PC-3 (cell line): Measurements from ENCODE around the gene PITPNM2. TPM values are rescaled to one million over a fixed set of nuclear protein-coding genes. Genes with fewer than 3 reads are reported as not detected.

Source experiments
- ATAC-seq: fragments of 200-7000 bp; cut with Tn5 transposase; 2 replicates; pipeline ENCODE4 v1.9.1; 2020; ENCODE audit warnings: mild to moderate bottlenecking, moderate library complexity
- BruUV-seq: library from RNA; stranded (reverse); fragments of 400-500 nt; replicated peaks from 2 replicates; lab custom pipeline; 2021; lab: Mats Ljungman, UMichigan
- CTCF ChIA-PET: fragments of 300-600 bp; sonication (Branson Sonifier 250); formaldehyde crosslinking; loops from one replicate; lab custom pipeline; 2022; ENCODE audit warnings: antibody characterized with exemption; lab: Charles Lee
- POLR2A ChIA-PET: fragments of 300-600 bp; sonication (Branson Sonifier 250); formaldehyde crosslinking; loops from one replicate; lab custom pipeline; 2022; ENCODE audit warnings: antibody characterized with exemption; ENCODE audit not compliant: unreplicated experiment; lab: Charles Lee
- DNase-seq: peaks from one replicate; pipeline ENCODE4 v3.0.0-alpha.2; 2015
- H2AFZ ChIP-seq: fragments of 300-600 bp; sonication (generic); 2 replicates; pipeline ENCODE4 v1.6.0; 2016; ENCODE audit warnings: antibody characterized with exemption, low read length
- H3F3A ChIP-seq: fragments of 300-600 bp; sonication (generic); one replicate; pipeline ENCODE4 v1.6.0; 2017; ENCODE audit warnings: antibody characterized with exemption, low read length, control low read depth, mild to moderate bottlenecking; ENCODE audit not compliant: unreplicated experiment
- H3K27ac ChIP-seq: fragments of 300-600 bp; sonication (generic); 2 replicates; pipeline ENCODE4 v1.5.1; 2016; ENCODE audit warnings: mild to moderate bottlenecking, low read length
- H3K27me3 ChIP-seq: fragments of 300-600 bp; sonication (generic); 2 replicates; pipeline ENCODE4 v1.6.1; 2016; ENCODE audit warnings: low read length, mixed read lengths
- H3K36me3 ChIP-seq: fragments of 300-600 bp; sonication (generic); 2 replicates; pipeline ENCODE4 v1.6.1; 2016; ENCODE audit warnings: low read depth, mixed run types, low read length, mixed read lengths
- H3K4me1 ChIP-seq: fragments of 300-600 bp; sonication (generic); 2 replicates; pipeline ENCODE4 v1.5.1; 2016; ENCODE audit warnings: low read length; ENCODE audit not compliant: insufficient read depth
- H3K4me2 ChIP-seq: fragments of 300-600 bp; sonication (generic); 2 replicates; pipeline ENCODE4 v1.6.0; 2016; ENCODE audit warnings: low read length
- H3K4me3 ChIP-seq: fragments of 300-600 bp; sonication (generic); 2 replicates; pipeline ENCODE4 v1.5.1; 2016; ENCODE audit warnings: mild to moderate bottlenecking, low read length, mixed read lengths
- H3K79me2 ChIP-seq: fragments of 300-600 bp; sonication (generic); 2 replicates; pipeline ENCODE4 v1.6.1; 2017; ENCODE audit warnings: low read length, mixed read lengths
- H3K9ac ChIP-seq: fragments of 300-600 bp; sonication (generic); 2 replicates; pipeline ENCODE4 v1.6.0; 2016; ENCODE audit warnings: mild to moderate bottlenecking, low read length
- H3K9me2 ChIP-seq: fragments of 300-600 bp; sonication (generic); replicated peaks from 2 replicates; pipeline ENCODE4 v1.6.1; 2016; ENCODE audit warnings: mixed run types, low read length, mixed read lengths
- H3K9me3 ChIP-seq: fragments of 300-600 bp; sonication (generic); 2 replicates; pipeline ENCODE4 v1.6.1; 2016; ENCODE audit warnings: low read length, mixed read lengths
- H4K20me1 ChIP-seq: fragments of 300-600 bp; sonication (generic); 2 replicates; pipeline ENCODE4 v1.6.1; 2016; ENCODE audit warnings: low read length, mixed read lengths
- EZH2 ChIP-seq: fragments of 300-600 bp; sonication (generic); IDR thresholded peaks from one replicate; pipeline ENCODE4 v1.6.1; 2017; ENCODE audit warnings: antibody characterized with exemption, mild to moderate bottlenecking, low read length; ENCODE audit not compliant: unreplicated experiment
- EZH2phosphoT487 ChIP-seq: fragments of 300-600 bp; sonication (generic); IDR thresholded peaks from 2 replicates; pipeline ENCODE4 v1.6.1; 2018; ENCODE audit warnings: mild to moderate bottlenecking, antibody characterized with exemption, low read length, borderline replicate concordance
- intact Hi-C: fragments of 100-400 bp; cut with micrococcal nuclease; formaldehyde crosslinking; loops from 2 replicates; pipeline ENCODE4 v1.9.0; 2023
- total RNA-seq: library from RNA; depleted of rRNA; stranded (reverse); fragments of >200 nt; gene quantifications from 2 replicates; pipeline ENCODE4 v1.2.3, GENCODE V29; 2014
- TF ChIP-seq, protein P1 (sequence below): fragments of 300-600 bp; sonication (generic); conservative IDR thresholded peaks from 2 replicates; pipeline ENCODE4 v1.5.1; 2017; ENCODE audit warnings: antibody characterized with exemption, low read depth, mild to moderate bottlenecking, low read length

The PITPNM2 gene
- total RNA-seq, 1 experiment from 2014 or later = 5.6 TPM

DNA sequence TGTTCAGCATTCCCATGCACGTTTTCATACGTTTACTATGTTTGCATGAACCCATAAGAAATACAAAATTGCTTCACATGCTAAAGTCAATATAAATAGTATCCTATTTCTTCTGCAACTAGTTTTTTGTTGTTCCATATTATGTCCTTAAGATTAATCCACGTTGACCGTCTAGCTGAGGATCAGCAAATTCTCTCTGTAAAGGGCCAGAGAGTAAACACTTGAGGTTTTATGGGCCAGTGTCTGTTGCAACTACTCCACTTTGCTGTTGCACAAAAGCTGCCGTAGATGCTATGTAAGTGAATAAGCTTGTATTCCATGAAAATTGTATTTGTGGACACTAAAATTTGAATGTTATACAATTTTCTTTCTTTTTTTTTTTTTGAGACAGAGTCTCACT is 21.1 kb upstream of the PITPNM2 start:
- POLR2A ChIA-PET = no interaction called here
- Histone ChIP-seq H3K4me3 (no peak overlapping the region), H4K20me1 (no peaks in the 10 kb centered on the region), H2AFZ (no peak overlapping the region), H3F3A (no peaks in the 10 kb centered on the region), H3K27ac (no peak overlapping the region), H3K9ac (no peak overlapping the region), H3K4me2 (no peak overlapping the region), H3K79me2 (no peaks in the 10 kb centered on the region), H3K27me3 (no peaks in the 10 kb centered on the region), H3K9me2 (no peaks in the 10 kb centered on the region), H3K4me1 (no peaks in the 10 kb centered on the region), H3K36me3 (peaks cover 13% of the 10 kb centered on the region), H3K9me3 (no peaks in the 10 kb centered on the region)
- TF ChIP-seq EZH2phosphoT487 = no peak
- TF ChIP-seq, protein P1, sequence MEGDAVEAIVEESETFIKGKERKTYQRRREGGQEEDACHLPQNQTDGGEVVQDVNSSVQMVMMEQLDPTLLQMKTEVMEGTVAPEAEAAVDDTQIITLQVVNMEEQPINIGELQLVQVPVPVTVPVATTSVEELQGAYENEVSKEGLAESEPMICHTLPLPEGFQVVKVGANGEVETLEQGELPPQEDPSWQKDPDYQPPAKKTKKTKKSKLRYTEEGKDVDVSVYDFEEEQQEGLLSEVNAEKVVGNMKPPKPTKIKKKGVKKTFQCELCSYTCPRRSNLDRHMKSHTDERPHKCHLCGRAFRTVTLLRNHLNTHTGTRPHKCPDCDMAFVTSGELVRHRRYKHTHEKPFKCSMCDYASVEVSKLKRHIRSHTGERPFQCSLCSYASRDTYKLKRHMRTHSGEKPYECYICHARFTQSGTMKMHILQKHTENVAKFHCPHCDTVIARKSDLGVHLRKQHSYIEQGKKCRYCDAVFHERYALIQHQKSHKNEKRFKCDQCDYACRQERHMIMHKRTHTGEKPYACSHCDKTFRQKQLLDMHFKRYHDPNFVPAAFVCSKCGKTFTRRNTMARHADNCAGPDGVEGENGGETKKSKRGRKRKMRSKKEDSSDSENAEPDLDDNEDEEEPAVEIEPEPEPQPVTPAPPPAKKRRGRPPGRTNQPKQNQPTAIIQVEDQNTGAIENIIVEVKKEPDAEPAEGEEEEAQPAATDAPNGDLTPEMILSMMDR = no peak
- TF ChIP-seq EZH2 = no peak
- ATAC-seq (no peak), DNase-seq (no peak)
- CTCF ChIA-PET = no interaction called here
- intact Hi-C loops = no loop called here
- BruUV-seq = no TSS peak

DNA sequence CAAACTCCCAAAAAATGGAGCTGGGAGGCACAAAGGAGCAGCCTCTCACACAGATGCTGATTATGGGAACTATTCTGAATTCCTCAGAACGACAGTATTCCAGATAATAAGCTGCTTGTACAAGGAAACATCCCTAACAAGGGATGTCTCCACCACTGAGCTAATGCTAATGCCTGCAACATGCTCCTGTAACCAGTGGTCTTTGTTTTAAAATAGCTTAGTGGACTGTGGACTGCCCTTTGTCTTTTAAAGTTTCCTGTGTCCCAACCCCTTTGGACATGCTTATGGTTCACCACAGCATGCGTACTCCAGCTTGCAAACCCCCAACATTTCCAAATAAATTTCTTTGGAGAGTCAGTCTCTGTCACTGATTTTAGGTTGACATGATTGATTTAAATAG is 16.4 kb upstream of the PITPNM2 start:
- POLR2A ChIA-PET = no interaction called here
- H3K9ac ChIP-seq = no peak overlapping the region
- H2AFZ ChIP-seq = no peak overlapping the region
- DNase-seq (no peak), ATAC-seq (no peak)
- no peaks in the 10 kb centered on the region for H4K20me1 ChIP-seq
- no peak overlapping the region for H3K4me2 ChIP-seq
- H3K27ac ChIP-seq = no peak overlapping the region
- no peak overlapping the region for H3K4me3 ChIP-seq
- no peaks in the 10 kb centered on the region for H3K9me2 ChIP-seq
- H3F3A ChIP-seq = peaks cover 4% of the 10 kb centered on the region
- no peaks in the 10 kb centered on the region for H3K9me3 ChIP-seq
- H3K27me3 ChIP-seq = no peaks in the 10 kb centered on the region
- H3K36me3 ChIP-seq = peaks cover 19% of the 10 kb centered on the region
- peaks cover 25% of the 10 kb centered on the region for H3K4me1 ChIP-seq
- H3K79me2 ChIP-seq = no peaks in the 10 kb centered on the region
- CTCF ChIA-PET = no interaction called here
- intact Hi-C loops = no loop called here
- no TSS peak for BruUV-seq
- no peak for TF ChIP-seq EZH2phosphoT487
- no peak for TF ChIP-seq EZH2
- TF ChIP-seq, protein P1 = no peak

DNA sequence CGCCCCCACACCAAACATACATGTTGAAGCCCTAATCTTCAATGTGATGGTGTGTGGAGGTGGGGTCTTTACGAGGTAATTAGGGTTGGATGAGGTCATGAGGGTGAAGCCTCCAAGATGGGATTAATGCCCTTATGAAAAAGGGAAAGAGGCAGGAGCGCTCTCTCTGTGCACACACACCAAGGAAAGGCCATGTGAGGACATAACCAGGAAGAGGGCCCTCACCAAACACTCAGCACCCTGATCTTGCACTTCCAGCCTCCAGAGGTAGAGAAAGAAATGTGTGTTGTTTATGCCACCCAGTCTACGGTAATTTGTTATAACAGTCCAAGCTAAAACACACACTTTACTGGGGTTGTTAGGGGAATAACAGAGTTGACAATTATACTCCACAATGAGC is 14.6 kb upstream of the PITPNM2 start:
- H3K4me2 ChIP-seq = no peak overlapping the region
- TF ChIP-seq, protein P1 = no peak
- TF ChIP-seq EZH2phosphoT487 (no peak), EZH2 (no peak)
- no peaks in the 10 kb centered on the region for H3K27me3 ChIP-seq
- POLR2A ChIA-PET = interaction anchor here (0.7 kb wide), 1 partner anchor 95 kb away, joined by 17 read pairs; no protein-coding TSS in a partner anchor
- H3K9me3 ChIP-seq = no peaks in the 10 kb centered on the region
- no peak overlapping the region for H3K27ac ChIP-seq
- H3K36me3 ChIP-seq = peaks cover 24% of the 10 kb centered on the region
- H3K79me2 ChIP-seq = no peaks in the 10 kb centered on the region
- no peaks in the 10 kb centered on the region for H3K9me2 ChIP-seq
- DNase-seq (no peak), ATAC-seq (no peak)
- H3K9ac ChIP-seq = no peak overlapping the region
- BruUV-seq = no TSS peak
- intact Hi-C loops = no loop called here
- no peak overlapping the region for H2AFZ ChIP-seq
- peaks cover 4% of the 10 kb centered on the region for H3F3A ChIP-seq
- CTCF ChIA-PET = no interaction called here
- peaks cover 25% of the 10 kb centered on the region for H3K4me1 ChIP-seq
- no peak overlapping the region for H3K4me3 ChIP-seq
- H4K20me1 ChIP-seq = no peaks in the 10 kb centered on the region
